Heart left ventricle (tissue), 13 donors: ENCODE data around the gene ZNF582.

Source experiments
- POLR2A ChIP-seq, 2 donors: fragments of 450-650 bp; IDR thresholded peaks; one replicate each; pipeline ENCODE4 v1.6.1; 2017; ENCODE audit warnings: antibody characterized with exemption in 2 of 2, mild to moderate bottlenecking in 2 of 2, moderate library complexity in 2 of 2
- TF ChIP-seq, protein P1 (sequence below), 12 donors: fragments of 200-600 bp; sonication (generic) in 4 of 12; IDR thresholded peaks; one replicate each; pipeline versions ENCODE4 v1.5.0 to v1.8.0; 2018 to 2022; ENCODE audit warnings: antibody characterized with exemption in 12 of 12, mild to moderate bottlenecking in 5 of 12
- donor health status: ischemic (EF 13 %, LVEDD 7.1; RV severe dilation, severe dysfunction).
- donor health status: DM: no; HTN: yes; CAD: no.
- donor health status: DM: no; HTN: no; CAD: no.
- donor health status: ischemic (EF 25% LVEDD 6.9; RV normal size, moderate dysfunction).
- donor health status: ischemic (EF 25% LVEDD 5.7; RV mildly dilated, moderate dysfunction).
- donor health status: ischemic (EF 35%, LVEDD 5.7; RV mildly dilated, moderate dysfunction).
- donor health status: nonischemic (EF 11% LVEDD 7.7; RV severe dilation, severe dysfunction).
- donor health status: DM: yes; HTN: yes; CAD: no.
- donor health status: PGD.
- donor health status: ischemic (EF 29% LVEDD 5.4; RV normal size, mild dysfunction).
- donor health status: nonischemic (EF 23%, LVEDD 6.1; RV moderate dilation, normal function).

DNA sequence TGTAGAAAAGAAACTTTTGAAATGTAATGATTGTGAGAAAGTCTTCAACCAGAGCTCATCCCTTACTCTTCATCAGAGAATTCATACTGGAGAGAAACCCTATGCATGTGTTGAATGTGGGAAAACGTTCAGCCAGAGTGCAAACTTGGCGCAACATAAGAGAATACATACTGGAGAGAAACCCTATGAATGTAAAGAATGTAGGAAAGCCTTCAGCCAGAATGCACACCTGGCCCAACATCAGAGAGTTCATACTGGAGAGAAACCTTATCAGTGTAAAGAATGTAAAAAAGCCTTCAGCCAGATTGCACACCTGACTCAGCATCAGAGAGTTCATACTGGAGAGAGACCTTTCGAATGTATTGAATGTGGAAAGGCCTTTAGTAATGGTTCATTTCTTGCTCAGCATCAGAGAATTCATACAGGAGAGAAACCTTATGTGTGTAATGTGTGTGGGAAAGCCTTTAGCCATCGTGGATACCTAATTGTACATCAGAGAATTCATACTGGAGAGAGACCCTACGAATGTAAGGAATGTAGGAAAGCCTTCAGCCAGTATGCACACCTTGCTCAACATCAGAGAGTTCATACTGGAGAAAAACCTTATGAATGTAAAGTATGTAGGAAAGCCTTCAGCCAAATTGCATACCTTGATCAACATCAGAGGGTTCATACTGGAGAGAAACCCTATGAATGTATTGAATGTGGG is 30.1 kb upstream of the ZNF582 start:
- TF ChIP-seq, protein P1, sequence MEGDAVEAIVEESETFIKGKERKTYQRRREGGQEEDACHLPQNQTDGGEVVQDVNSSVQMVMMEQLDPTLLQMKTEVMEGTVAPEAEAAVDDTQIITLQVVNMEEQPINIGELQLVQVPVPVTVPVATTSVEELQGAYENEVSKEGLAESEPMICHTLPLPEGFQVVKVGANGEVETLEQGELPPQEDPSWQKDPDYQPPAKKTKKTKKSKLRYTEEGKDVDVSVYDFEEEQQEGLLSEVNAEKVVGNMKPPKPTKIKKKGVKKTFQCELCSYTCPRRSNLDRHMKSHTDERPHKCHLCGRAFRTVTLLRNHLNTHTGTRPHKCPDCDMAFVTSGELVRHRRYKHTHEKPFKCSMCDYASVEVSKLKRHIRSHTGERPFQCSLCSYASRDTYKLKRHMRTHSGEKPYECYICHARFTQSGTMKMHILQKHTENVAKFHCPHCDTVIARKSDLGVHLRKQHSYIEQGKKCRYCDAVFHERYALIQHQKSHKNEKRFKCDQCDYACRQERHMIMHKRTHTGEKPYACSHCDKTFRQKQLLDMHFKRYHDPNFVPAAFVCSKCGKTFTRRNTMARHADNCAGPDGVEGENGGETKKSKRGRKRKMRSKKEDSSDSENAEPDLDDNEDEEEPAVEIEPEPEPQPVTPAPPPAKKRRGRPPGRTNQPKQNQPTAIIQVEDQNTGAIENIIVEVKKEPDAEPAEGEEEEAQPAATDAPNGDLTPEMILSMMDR (IDR thresholded peaks at IDR 0.05), result no peak
- no peak for TF ChIP-seq POLR2A (IDR thresholded peaks at IDR 0.05)
